Endothelial cell of umbilical vein (primary cell): ENCODE data around the gene CNPY1.

Experiments used
- EZH2 ChIP-seq: IDR thresholded peaks from 2 replicates; pipeline ENCODE4 v1.6.1; 2012; ENCODE audit warnings: borderline replicate concordance, low read depth, mild to moderate bottlenecking, moderate library complexity, low read length, inconsistent platforms; ENCODE audit not compliant: severe bottlenecking
- FOS ChIP-seq: IDR thresholded peaks from 2 replicates; pipeline ENCODE4 v1.6.1; 2011; ENCODE audit warnings: mild to moderate bottlenecking, low read length, moderate library complexity, borderline replicate concordance; ENCODE audit not compliant: insufficient read depth
- GATA2 ChIP-seq: IDR thresholded peaks from 2 replicates; pipeline ENCODE4 v1.7.0; 2011; ENCODE audit warnings: low read depth, mild to moderate bottlenecking, moderate library complexity, mixed read lengths, low read length; ENCODE audit not compliant: insufficient read length, insufficient read depth
- MAX ChIP-seq: IDR thresholded peaks from 2 replicates; pipeline ENCODE4 v1.6.1; 2011; ENCODE audit not compliant: insufficient read depth, insufficient read length
- MYC ChIP-seq: IDR thresholded peaks from one replicate; pipeline ENCODE4 v1.6.1; 2011; ENCODE audit warnings: mild to moderate bottlenecking, low read depth, low read length
- POLR2A ChIP-seq: IDR thresholded peaks from 2 replicates; pipeline ENCODE4 v1.6.1; 2012; ENCODE audit warnings: low read depth, mild to moderate bottlenecking, control low read depth, low read length
- POLR2AphosphoS5 ChIP-seq: IDR thresholded peaks from 2 replicates; pipeline ENCODE4 v1.6.1; 2012; ENCODE audit warnings: low read depth, mild to moderate bottlenecking, control low read depth, low read length, moderate library complexity; ENCODE audit not compliant: insufficient read depth
- TF ChIP-seq, protein P1 (sequence below), 2 donors: IDR thresholded peaks; 1 replicate in 1 of 2; 2 replicates in 1 of 2; pipeline ENCODE4 v1.5.1; 2011; ENCODE audit warnings: low read length in 2 of 2, mild to moderate bottlenecking in 2 of 2, moderate library complexity in 2 of 2, control low read depth in 1 of 2, inconsistent platforms in 1 of 2, low read depth in 1 of 2; ENCODE audit not compliant: insufficient read depth in 1 of 2; ENCODE audit errors: extremely low read depth in 1 of 2

DNA sequence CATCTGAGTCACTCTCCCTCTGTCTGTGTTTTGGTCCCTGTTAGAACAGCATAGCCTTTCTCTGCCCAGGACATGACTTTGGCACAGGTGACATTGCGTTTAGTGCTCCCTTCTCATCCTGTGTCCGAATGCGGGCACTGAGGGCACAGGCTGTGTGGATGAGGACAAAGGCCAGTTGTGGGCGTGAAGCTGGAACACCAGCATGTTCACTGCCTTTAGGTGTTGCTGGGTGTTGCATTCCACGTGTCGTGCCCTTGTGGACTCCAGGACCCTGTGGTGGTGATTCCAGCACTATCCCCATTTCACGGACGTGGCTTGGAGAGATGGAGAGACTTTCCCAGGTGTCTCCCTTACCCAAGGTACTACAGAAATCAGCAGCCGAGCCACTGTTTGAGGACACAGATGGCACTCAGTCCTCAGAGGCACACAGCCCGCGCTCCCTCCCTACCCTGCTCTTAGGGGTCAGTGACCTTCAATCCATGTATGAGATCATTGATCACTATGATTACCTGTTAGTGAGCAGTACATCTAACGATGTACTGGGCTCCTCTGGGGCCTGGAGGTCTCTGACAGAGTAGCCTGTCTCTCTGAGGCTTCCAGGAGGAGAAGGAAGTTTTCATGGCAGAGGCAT lies 917 bp upstream of the CNPY1 start:
- TF ChIP-seq, protein P1, sequence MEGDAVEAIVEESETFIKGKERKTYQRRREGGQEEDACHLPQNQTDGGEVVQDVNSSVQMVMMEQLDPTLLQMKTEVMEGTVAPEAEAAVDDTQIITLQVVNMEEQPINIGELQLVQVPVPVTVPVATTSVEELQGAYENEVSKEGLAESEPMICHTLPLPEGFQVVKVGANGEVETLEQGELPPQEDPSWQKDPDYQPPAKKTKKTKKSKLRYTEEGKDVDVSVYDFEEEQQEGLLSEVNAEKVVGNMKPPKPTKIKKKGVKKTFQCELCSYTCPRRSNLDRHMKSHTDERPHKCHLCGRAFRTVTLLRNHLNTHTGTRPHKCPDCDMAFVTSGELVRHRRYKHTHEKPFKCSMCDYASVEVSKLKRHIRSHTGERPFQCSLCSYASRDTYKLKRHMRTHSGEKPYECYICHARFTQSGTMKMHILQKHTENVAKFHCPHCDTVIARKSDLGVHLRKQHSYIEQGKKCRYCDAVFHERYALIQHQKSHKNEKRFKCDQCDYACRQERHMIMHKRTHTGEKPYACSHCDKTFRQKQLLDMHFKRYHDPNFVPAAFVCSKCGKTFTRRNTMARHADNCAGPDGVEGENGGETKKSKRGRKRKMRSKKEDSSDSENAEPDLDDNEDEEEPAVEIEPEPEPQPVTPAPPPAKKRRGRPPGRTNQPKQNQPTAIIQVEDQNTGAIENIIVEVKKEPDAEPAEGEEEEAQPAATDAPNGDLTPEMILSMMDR (IDR thresholded peaks at IDR 0.05; ENCODE audit: extremely low read depth in 1 of 2, insufficient read depth in 1 of 2, low read depth in 1 of 2, low read length in 2 of 2): no peak
- TF ChIP-seq MAX (no peak), MYC (no peak), POLR2AphosphoS5 (no peak), FOS (no peak), POLR2A (no peak), EZH2 (no peak), GATA2 (no peak)
